HepG2 (cell line): ENCODE data around the gene CMIP. TPM values are rescaled to one million over a fixed set of nuclear protein-coding genes. Genes with fewer than 3 reads are reported as not detected.
A peak's percentile ranks its signal among the peaks of the same experiment; 100 is the strongest.

ENCODE experiments used
- ARID4A ChIP-seq: sonication (generic); formaldehyde crosslinking; IDR thresholded peaks from 2 replicates; pipeline ENCODE4 v1.5.0; 2020; ENCODE audit warnings: mild to moderate bottlenecking, missing genetic modification reagents, borderline replicate concordance
- DNMT1 ChIP-seq: sonication (generic); formaldehyde crosslinking; IDR thresholded peaks from 2 replicates; pipeline ENCODE4 v1.5.1; 2020; ENCODE audit warnings: mild to moderate bottlenecking, missing genetic modification reagents
- ELF3 ChIP-seq: IDR thresholded peaks from 2 replicates; pipeline ENCODE4 v1.6.1; 2016; ENCODE audit warnings: missing genetic modification reagents, missing compliant biosample characterization
- FOXC1 ChIP-seq: sonication (generic); formaldehyde crosslinking; IDR thresholded peaks from 2 replicates; pipeline ENCODE4 v1.8.0; 2022; ENCODE audit warnings: mild to moderate bottlenecking, missing genetic modification reagents, borderline replicate concordance
- HDAC2 ChIP-seq: sonication (generic); formaldehyde crosslinking; IDR thresholded peaks from 2 replicates; pipeline ENCODE4 v1.4.0; 2020; ENCODE audit warnings: missing genetic modification reagents
- HNF4G ChIP-seq, 2 experiments: sonication (generic) in 1 of 2; formaldehyde crosslinking in 1 of 2; IDR thresholded peaks; 2 replicates each; pipeline versions ENCODE4 v1.4.0 to v1.6.1; 2011 to 2020; ENCODE audit warnings: borderline replicate concordance in 2 of 2, low read depth in 2 of 2, mild to moderate bottlenecking in 2 of 2, low read length in 1 of 2, missing genetic modification reagents in 1 of 2, moderate library complexity in 1 of 2
- IRF2 ChIP-seq: IDR thresholded peaks from 2 replicates; pipeline ENCODE4 v1.6.1; 2018; ENCODE audit warnings: missing genetic modification reagents, missing compliant biosample characterization
- KDM2A ChIP-seq: sonication (generic); formaldehyde crosslinking; IDR thresholded peaks from 2 replicates; pipeline ENCODE4 v1.4.0; 2020; ENCODE audit warnings: low read depth, missing genetic modification reagents, borderline replicate concordance
- KLF16 ChIP-seq, 2 experiments: sonication (generic) in 1 of 2; formaldehyde crosslinking in 1 of 2; IDR thresholded peaks; 2 replicates each; pipeline versions ENCODE4 v1.6.1 to v1.8.0; 2016 to 2023; ENCODE audit warnings: missing genetic modification reagents in 2 of 2, missing compliant biosample characterization in 1 of 2
- MED1 ChIP-seq: sonication (generic); formaldehyde crosslinking; IDR thresholded peaks from 2 replicates; pipeline ENCODE4 v1.4.0; 2020; ENCODE audit warnings: missing genetic modification reagents
- MEIS1 ChIP-seq: sonication (generic); formaldehyde crosslinking; IDR thresholded peaks from 2 replicates; pipeline ENCODE4 v1.9.0; 2021; ENCODE audit warnings: mild to moderate bottlenecking, missing genetic modification reagents, moderate library complexity, borderline replicate concordance
- MLX ChIP-seq: IDR thresholded peaks from 2 replicates; pipeline ENCODE4 v1.6.1; 2016
- MLXIP ChIP-seq: sonication (generic); formaldehyde crosslinking; IDR thresholded peaks from 2 replicates; pipeline ENCODE4 v1.9.0; 2021; ENCODE audit warnings: missing genetic modification reagents, borderline replicate concordance
- NFYB ChIP-seq: sonication (generic); formaldehyde crosslinking; IDR thresholded peaks from 2 replicates; pipeline ENCODE4 v1.4.0; 2020; ENCODE audit warnings: missing genetic modification reagents
- NR3C1 ChIP-seq: sonication (generic); formaldehyde crosslinking; IDR thresholded peaks from 2 replicates; pipeline ENCODE4 v1.4.0; 2020; ENCODE audit warnings: missing genetic modification reagents
- RARA ChIP-seq: IDR thresholded peaks from 2 replicates; pipeline ENCODE4 v1.6.1; 2016; ENCODE audit warnings: missing genetic modification reagents, missing compliant biosample characterization
- RXRA ChIP-seq: sonication (generic); formaldehyde crosslinking; IDR thresholded peaks from 2 replicates; pipeline ENCODE4 v1.5.1; 2020; ENCODE audit warnings: missing genetic modification reagents
- SNAI1 ChIP-seq: sonication (generic); formaldehyde crosslinking; IDR thresholded peaks from 2 replicates; pipeline ENCODE4 v1.5.0; 2020; ENCODE audit warnings: mild to moderate bottlenecking, missing genetic modification reagents, borderline replicate concordance
- TP53 ChIP-seq: sonication (generic); formaldehyde crosslinking; conservative IDR thresholded peaks from 2 replicates; pipeline ENCODE4 v1.4.0; 2020; ENCODE audit warnings: missing genetic modification reagents
- ZBTB38 ChIP-seq: sonication (generic); formaldehyde crosslinking; IDR thresholded peaks from 2 replicates; pipeline ENCODE4 v1.5.1; 2020; ENCODE audit warnings: mild to moderate bottlenecking, missing genetic modification reagents
- ZNF543 ChIP-seq: sonication (generic); formaldehyde crosslinking; IDR thresholded peaks from 2 replicates; pipeline ENCODE4 v1.4.0; 2020; ENCODE audit warnings: mild to moderate bottlenecking, missing genetic modification reagents
- ZSCAN29 ChIP-seq: sonication (generic); formaldehyde crosslinking; conservative IDR thresholded peaks from 2 replicates; pipeline ENCODE4 v1.4.0; 2020; ENCODE audit warnings: mild to moderate bottlenecking, missing genetic modification reagents
- polyA plus RNA-seq, 8 experiments: library from polyadenylated mRNA; depleted of rRNA in 3 of 8; stranded (reverse) in 7 of 8; unstranded in 1 of 8; fragments of >200 nt; fragmentation: Illumina TruSeq in 4 of 8; extraction: Trizol in 4 of 8; gene quantifications; 2 replicates each; pipeline versions ENCODE4 v1.2.1 to v1.2.3, GENCODE V29; 2011 to 2016; ENCODE audit warnings: low read depth in 4 of 8, missing spikeins in 1 of 8, mixed read lengths in 1 of 8; ENCODE audit not compliant: insufficient read depth in 1 of 8
- total RNA-seq, 5 experiments: library from RNA; depleted of rRNA; stranded (reverse); fragments of >200 nt; fragmentation: Illumina TruSeq; extraction: Trizol; gene quantifications; 2 replicates each; pipeline ENCODE4 v1.2.3, GENCODE V29; 2016; ENCODE audit warnings: low read depth in 1 of 5

CMIP gene
- total and polyA plus RNA-seq, 2 of the 13 experiments (the other 11 are each of a cell fraction or from before 2014, with no cell fraction given): 10.9 to 18.1 TPM

GRCh38 chr16:81403601-81404391 lies 40.8 kb upstream of the CMIP start (continued):
- TF ChIP-seq MLXIP (CRISPR knock-in tag) (no peak), DNMT1 (CRISPR knock-in tag) (no peak), KDM2A (CRISPR knock-in tag) (peak; percentile 94), SNAI1 (CRISPR knock-in tag) (peak; percentile 67; the same call in 1 of the 2 replicates), ELF3 (CRISPR knock-in tag) (peak; percentile 65; the same call in 1 of the 2 replicates), RXRA (peak; percentile 33; the same call in 1 of the 2 replicates), ZNF543 (CRISPR knock-in tag) (peak; percentile 38; the same call in 1 of the 2 replicates), RARA (CRISPR knock-in tag) (no peak), MEIS1 (CRISPR knock-in tag) (peak; percentile 75; the same call in 1 of the 2 replicates), KLF16 (CRISPR knock-in tag; IDR thresholded peaks at IDR 0.05) (peak in 1 of 2 experiments; percentile 93; a peak in 2 of 4 replicates), ZBTB38 (CRISPR knock-in tag) (peak; percentile 85), ARID4A (CRISPR knock-in tag) (peak; percentile 77; the same call in 1 of the 2 replicates), NR3C1 (no peak), MLX (no peak; the same call in 1 of the 2 replicates), HDAC2 (CRISPR knock-in tag) (peak; percentile 67; the same call in 1 of the 2 replicates), MED1 (CRISPR knock-in tag) (peak; percentile 41; the same call in 1 of the 2 replicates), HNF4G (IDR thresholded peaks at IDR 0.05; ENCODE audit: borderline replicate concordance, low read depth, low read length) (no peak), HNF4G (CRISPR knock-in tag; IDR thresholded peaks at IDR 0.05; ENCODE audit: borderline replicate concordance, low read depth) (peak; percentile 51; the same call in 1 of the 2 replicates), ZSCAN29 (peak; percentile 79; the same call in 1 of the 2 replicates), IRF2 (CRISPR knock-in tag) (peak; percentile 84), TP53 (CRISPR knock-in tag) (no peak), NFYB (CRISPR knock-in tag) (0 out of 2 replicates have a peak, but pooled peaks have one; percentile 6), FOXC1 (CRISPR knock-in tag) (peak; percentile 90)
